NCI-H446 (cell line): ENCODE measurements around the gene OR4P4.

Source experiments
- DNase-seq, 2 experiments: peaks; one replicate each; lab custom pipeline; 2025; lab: John Stamatoyannopoulos, UW

Gene OR4P4

DNA sequence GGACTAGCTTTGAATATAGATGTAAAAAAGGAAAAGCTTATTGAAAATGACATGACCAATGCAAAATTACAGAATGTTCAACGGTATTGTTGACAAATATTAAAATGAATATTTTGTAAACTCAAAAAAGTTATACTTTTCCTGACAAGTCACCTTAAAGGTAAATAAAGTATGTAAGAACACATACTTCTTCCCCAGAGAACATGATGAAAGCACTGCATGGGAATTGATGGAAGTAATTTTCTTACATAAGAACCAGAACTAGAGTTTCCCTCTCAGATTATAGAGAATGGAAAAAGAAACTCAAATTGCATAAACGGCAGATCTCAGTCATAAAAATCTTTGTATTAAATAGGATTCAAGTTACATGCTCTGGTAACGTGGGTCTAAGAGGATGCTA lies at the start of gene OR4P4:
TSS of gene OR4P4 (plus strand) at position 301 of the 400 bp plus-strand sequence.
- no peak for DNase-seq

- DNase-seq, result no peak
Measured at GRCh38 chr11:55607545-55607944, 27.4 kb upstream of the OR4P4 start, which contains the start of gene OR4C11. OR4C11 (minus strand) TSS chr11:55607645; CDS start chr11:55604373, 3,272 bp downstream.

DNA sequence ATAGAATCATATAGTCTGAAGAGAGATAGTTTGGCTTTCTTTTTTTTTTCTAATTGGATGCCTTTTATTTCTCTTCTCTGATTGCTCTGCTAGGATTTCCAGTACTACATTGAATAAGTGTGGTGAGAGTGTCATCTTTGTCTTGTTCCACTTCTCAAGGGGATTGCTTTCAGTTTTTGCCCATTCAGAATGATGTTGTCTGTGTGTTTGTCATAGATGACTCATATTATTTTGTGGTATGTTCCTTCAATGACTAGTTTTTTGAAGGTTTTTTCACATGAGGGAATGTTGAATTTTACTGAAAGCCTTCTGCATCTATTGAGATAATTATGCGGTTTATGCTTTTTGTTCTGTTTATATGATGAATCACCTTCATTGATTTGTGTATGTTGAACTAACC lies 10.4 kb upstream of the OR4P4 start:
- DNase-seq, result no peak

GRCh38 chr11:55648027-55648426 lies 13.1 kb downstream of the OR4P4 start, which contains the start of gene OR4S2:
OR4S2 (plus strand) TSS chr11:55648327; CDS start chr11:55650904, 2,577 bp downstream.
- no peak for DNase-seq

DNA sequence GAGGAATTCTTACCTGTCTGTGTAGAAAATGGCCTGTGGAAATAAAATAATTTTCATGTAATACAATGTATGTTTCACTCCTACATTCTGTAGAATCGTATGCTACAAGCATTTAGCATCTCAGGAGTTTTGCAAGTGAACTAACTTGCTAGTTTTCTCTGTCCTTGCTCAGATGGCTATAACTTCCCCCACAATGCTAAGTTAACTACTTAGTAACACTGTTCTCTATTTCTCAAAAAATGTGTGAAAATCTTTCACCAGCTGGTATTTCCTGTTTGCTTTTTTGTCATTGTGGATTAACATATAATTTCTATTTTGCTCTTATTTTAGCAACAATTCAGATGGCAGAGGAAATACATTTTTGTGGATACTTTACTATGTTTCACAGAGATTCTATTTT lies 17.6 kb downstream of the OR4P4 start:
- no peak for DNase-seq

DNA sequence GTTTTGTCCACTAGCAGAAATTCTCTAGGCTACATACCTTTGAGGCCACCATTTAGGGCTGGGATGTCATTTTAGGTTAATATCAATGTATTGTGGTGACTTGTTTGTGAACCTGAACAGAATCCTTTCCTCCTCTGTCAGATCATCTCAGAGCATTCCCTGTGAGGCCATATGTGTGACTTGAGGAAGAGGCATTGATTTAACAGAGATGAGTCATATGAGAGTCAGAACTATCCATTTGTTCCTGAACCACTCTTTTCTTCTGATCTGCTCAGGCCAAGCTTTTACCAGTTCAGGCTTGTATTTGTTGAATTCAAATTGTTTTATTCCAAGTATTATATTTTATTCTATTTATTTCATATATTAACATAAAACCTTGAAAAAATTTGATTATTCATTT lies 20.2 kb downstream of the OR4P4 start:
- DNase-seq, result no peak

DNA sequence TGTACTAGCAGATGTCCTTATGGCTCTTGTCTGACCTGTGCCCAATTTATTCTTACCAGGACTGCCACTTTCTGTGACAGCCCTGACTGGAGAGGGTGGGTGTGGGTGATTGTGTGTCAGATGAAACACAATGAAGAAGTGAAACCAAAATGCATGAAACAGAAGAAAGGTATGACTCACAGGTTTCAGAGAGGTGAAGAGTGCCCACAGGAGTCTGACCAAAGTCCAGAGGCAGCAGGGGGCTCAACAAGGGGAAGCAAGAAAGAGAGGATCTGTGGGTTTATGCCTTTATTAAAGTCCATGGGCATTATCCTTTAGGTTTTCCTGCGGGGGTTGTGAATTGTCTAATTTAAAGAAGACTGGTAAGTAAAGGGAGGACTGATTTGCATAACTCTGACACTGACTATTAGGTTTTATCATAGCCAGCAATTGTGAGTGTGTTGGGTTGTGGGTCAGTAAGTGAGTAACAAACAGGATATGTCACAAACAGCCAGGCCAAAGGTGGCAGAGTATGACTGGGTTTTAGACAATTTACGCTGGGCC lies 23.2 kb downstream of the OR4P4 start:
- DNase-seq, result no peak

DNA sequence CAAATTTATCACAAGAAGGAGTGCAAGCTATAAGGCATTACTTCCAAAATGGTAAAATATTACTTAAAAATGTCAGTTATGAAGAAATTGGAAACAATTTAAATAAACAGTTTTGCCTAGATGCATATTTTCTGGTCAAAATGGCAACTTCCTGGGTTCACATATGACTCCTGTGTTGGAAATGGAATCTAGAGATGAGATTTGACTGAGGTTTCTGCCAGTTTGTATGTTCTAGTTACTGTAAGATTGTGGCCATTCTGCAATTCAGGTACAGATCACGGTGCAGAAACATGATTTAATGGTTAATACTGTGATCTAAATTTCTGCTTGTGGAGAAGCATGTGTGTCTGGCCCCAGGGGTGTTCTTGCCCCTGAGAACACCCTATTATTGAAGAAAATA lies 23.7 kb downstream of the OR4P4 start:
- DNase-seq, result no peak

DNA sequence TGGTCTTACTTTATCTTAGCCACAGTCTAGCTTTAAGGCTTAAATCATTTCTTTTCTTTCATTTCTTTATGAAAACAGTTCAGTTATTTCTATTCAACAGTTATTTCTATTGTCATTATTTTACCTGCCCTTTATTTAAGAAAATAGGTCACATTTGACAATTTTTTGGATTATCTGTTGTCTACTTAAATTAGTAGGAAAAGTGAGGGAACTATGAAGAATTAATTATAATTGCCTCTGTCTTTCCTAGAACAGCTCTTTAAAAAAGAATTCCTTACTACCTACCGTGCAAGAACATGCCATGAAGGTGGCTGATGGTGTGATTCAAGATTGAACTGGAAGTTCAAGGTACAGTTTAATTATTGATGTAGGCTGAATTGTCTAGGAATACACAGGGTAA lies 27.0 kb downstream of the OR4P4 start, which contains the start of gene OR4C6:
TSS of gene OR4C6 (plus strand) at position 301 of the 400 bp plus-strand sequence. CDS start 2,966 bp downstream, outside the sequence.
- DNase-seq, result no peak

- DNase-seq, result no peak
Measured at GRCh38 chr11:55669376-55669775, 34.5 kb downstream of the OR4P4 start.

GRCh38 chr11:55673860-55674259 lies 38.9 kb downstream of the OR4P4 start:
- DNase-seq, result no peak
